HCT116 (cell line): ENCODE data around the gene CACNB3. TPM values are rescaled to one million over a fixed set of nuclear protein-coding genes. Genes with fewer than 3 reads are reported as not detected.

Source experiments
- ATAC-seq: fragments of 200-7000 bp; cut with Tn5 transposase; 2 replicates; pipeline ENCODE4 v1.9.1; 2020; ENCODE audit warnings: mild to moderate bottlenecking, moderate library complexity
- BruUV-seq: library from RNA; stranded (reverse); fragments of 400-500 nt; replicated peaks from 2 replicates; lab custom pipeline; 2021; lab: Mats Ljungman, UMichigan
- CTCF ChIA-PET: fragments of 300-600 bp; sonication (Branson Sonifier 250); formaldehyde crosslinking; loops from one replicate; lab custom pipeline; 2021; ENCODE audit warnings: antibody characterized with exemption; lab: Charles Lee
- POLR2A ChIA-PET: fragments of 300-600, 350-600 bp; sonication (Branson Sonifier 250); formaldehyde crosslinking; loops from one replicate; lab custom pipeline; 2021; ENCODE audit warnings: antibody characterized with exemption; lab: Charles Lee
- RAD21 ChIA-PET, 2 experiments: fragments of 300-600 bp; sonication (Branson Sonifier 250); formaldehyde crosslinking; loops; one replicate each; lab custom pipeline; 2023; ENCODE audit warnings: low total read pairs in 2 of 2; ENCODE audit not compliant: uncharacterized antibody in 2 of 2, unreplicated experiment in 2 of 2, low non-redundant PET in 1 of 2; lab: Charles Lee
- DNase-seq: peaks from one replicate; pipeline ENCODE4 v3.0.0-alpha.2; 2010; ENCODE audit warnings: low read depth, low spot score
- H2AFZ ChIP-seq: fragments of 200-600 bp; shearing (Covaris generic), sonication (generic); 2 replicates; pipeline ENCODE4 v1.6.1; 2017; ENCODE audit warnings: low read depth, mixed run types, mixed read lengths, antibody characterized with exemption, low read length; ENCODE audit not compliant: poor library complexity, severe bottlenecking
- H3K27ac ChIP-seq: 2 replicates; pipeline ENCODE4 v1.5.1; 2012; ENCODE audit warnings: low read depth, low read length
- H3K27me3 ChIP-seq: fragments of 200-600 bp; sonication (generic); 2 replicates; pipeline ENCODE4 v1.6.1; 2016; ENCODE audit warnings: mixed run types, low read length, mixed read lengths; ENCODE audit not compliant: insufficient read depth
- H3K36me3 ChIP-seq, 2 experiments: fragments of 200-500 bp in 1 of 2; fragments of 200-600 bp in 1 of 2; sonication (Bioruptor generic) in 1 of 2; sonication (generic) in 1 of 2; 2 replicates each; pipeline versions ENCODE4 v1.5.1 to v1.6.1; 2014 to 2016; ENCODE audit warnings: low read length in 2 of 2, inconsistent platforms in 1 of 2, mixed read lengths in 1 of 2, mixed run types in 1 of 2; ENCODE audit not compliant: insufficient read depth in 2 of 2, control insufficient read depth in 1 of 2
- H3K4me1 ChIP-seq, 2 experiments: fragments of 200-600 bp in 1 of 2; sonication (generic) in 1 of 2; 2 replicates each; pipeline versions ENCODE4 v1.5.1 to v1.6.1; 2012 to 2017; ENCODE audit warnings: low read length in 2 of 2, inconsistent platforms in 1 of 2, mild to moderate bottlenecking in 1 of 2, mixed read lengths in 1 of 2, mixed run types in 1 of 2, moderate library complexity in 1 of 2; ENCODE audit not compliant: insufficient read depth in 2 of 2, control insufficient read depth in 1 of 2
- H3K4me2 ChIP-seq: fragments of 200-600 bp; sonication (generic); 2 replicates; pipeline ENCODE4 v1.6.1; 2017; ENCODE audit warnings: mixed run types, low read length, mixed read lengths
- H3K4me3 ChIP-seq, 2 experiments: fragments of 200-600 bp in 1 of 2; sonication (generic) in 1 of 2; replicated peaks in 1 of 2; 2 replicates each; pipeline ENCODE4 v1.5.1; 2011 to 2016; ENCODE audit warnings: low read length in 2 of 2, control low read depth in 1 of 2, low read depth in 1 of 2, mild to moderate bottlenecking in 1 of 2, mixed read lengths in 1 of 2, mixed run types in 1 of 2
- H3K79me2 ChIP-seq: fragments of 200-600 bp; sonication (generic); 2 replicates; pipeline ENCODE4 v1.6.1; 2017; ENCODE audit warnings: mild to moderate bottlenecking, mixed run types, low read length, moderate library complexity, mixed read lengths; ENCODE audit not compliant: insufficient read depth
- H3K9ac ChIP-seq: fragments of 200-600 bp; sonication (generic); 2 replicates; pipeline ENCODE4 v1.6.1; 2016; ENCODE audit warnings: low read length, mixed read lengths
- H3K9me2 ChIP-seq: fragments of 200-600 bp; sonication (generic), shearing (Covaris generic); 2 replicates; pipeline ENCODE4 v1.6.1; 2017; ENCODE audit warnings: mixed run types, mild to moderate bottlenecking, moderate library complexity; ENCODE audit not compliant: insufficient read depth
- H3K9me3 ChIP-seq, 2 experiments: fragments of 200-500 bp in 1 of 2; fragments of 200-600 bp in 1 of 2; sonication (Bioruptor generic) in 1 of 2; sonication (generic) in 1 of 2; 2 replicates each; pipeline ENCODE4 v1.6.1; 2014 to 2017; ENCODE audit warnings: low read length in 2 of 2, mixed read lengths in 2 of 2, inconsistent platforms in 1 of 2, low read depth in 1 of 2, mild to moderate bottlenecking in 1 of 2, mixed run types in 1 of 2, moderate library complexity in 1 of 2; ENCODE audit not compliant: control insufficient read depth in 1 of 2, insufficient read depth in 1 of 2
- H4K20me1 ChIP-seq: fragments of 200-600 bp; sonication (generic), shearing (Covaris generic); 2 replicates; pipeline ENCODE4 v1.6.1; 2017; ENCODE audit warnings: mixed run types, mild to moderate bottlenecking, moderate library complexity; ENCODE audit not compliant: insufficient read depth
- CBX3 ChIP-seq: IDR thresholded peaks from 2 replicates; pipeline ENCODE4 v1.6.1; 2012; ENCODE audit warnings: low read depth
- CEBPB ChIP-seq: IDR thresholded peaks from 2 replicates; pipeline ENCODE4 v1.6.1; 2012; ENCODE audit warnings: low read depth
- CTCF ChIP-seq, 3 experiments: fragments of 200-600 bp in 1 of 3; sonication (generic) in 1 of 3; IDR thresholded peaks in 2 of 3; conservative IDR thresholded peaks in 1 of 3; 2 replicates each; pipeline ENCODE4 v1.5.1; 2012 to 2017; ENCODE audit warnings: low read depth in 2 of 3, low read length in 2 of 3, antibody characterized with exemption in 1 of 3, borderline replicate concordance in 1 of 3, control low read depth in 1 of 3, mild to moderate bottlenecking in 1 of 3, mixed read lengths in 1 of 3, mixed run types in 1 of 3, moderate library complexity in 1 of 3; ENCODE audit not compliant: insufficient read depth in 1 of 3
- EGR1 ChIP-seq: IDR thresholded peaks from 2 replicates; pipeline ENCODE4 v1.6.1; 2012; ENCODE audit warnings: low read depth
- EZH2 ChIP-seq: fragments of 200-600 bp; sonication (generic); IDR thresholded peaks from 2 replicates; pipeline ENCODE4 v1.6.1; 2017; ENCODE audit warnings: antibody characterized with exemption, mixed run types
- EZH2phosphoT487 ChIP-seq: fragments of 200-600 bp; IDR thresholded peaks from 2 replicates; pipeline ENCODE4 v1.6.1; 2018; ENCODE audit warnings: antibody characterized with exemption, borderline replicate concordance
- JUND ChIP-seq: IDR thresholded peaks from 2 replicates; pipeline ENCODE4 v1.6.1; 2012
- MAX ChIP-seq: IDR thresholded peaks from 2 replicates; pipeline ENCODE4 v1.6.1; 2012
- POLR2A ChIP-seq: IDR thresholded peaks from 2 replicates; pipeline ENCODE4 v1.7.0; 2011; ENCODE audit warnings: borderline replicate concordance; ENCODE audit not compliant: insufficient read depth, insufficient read length; ENCODE audit errors: extremely low read depth
- POLR2AphosphoS5 ChIP-seq: IDR thresholded peaks from 2 replicates; pipeline ENCODE4 v1.6.1; 2011; ENCODE audit warnings: mild to moderate bottlenecking, low read depth, low read length, moderate library complexity
- REST ChIP-seq: IDR thresholded peaks from 2 replicates; pipeline ENCODE4 v1.6.1; 2012; ENCODE audit warnings: low read depth
- SP1 ChIP-seq: IDR thresholded peaks from 2 replicates; pipeline ENCODE4 v1.6.1; 2012; ENCODE audit warnings: low read depth
- SRF ChIP-seq: IDR thresholded peaks from 2 replicates; pipeline ENCODE4 v1.6.1; 2012; ENCODE audit warnings: low read depth
- ZBTB33 ChIP-seq: IDR thresholded peaks from 2 replicates; pipeline ENCODE4 v1.6.1; 2011; ENCODE audit warnings: mild to moderate bottlenecking, low read length, moderate library complexity; ENCODE audit not compliant: insufficient replicate concordance; ENCODE audit errors: extremely low read depth
- intact Hi-C: fragments of 100-400 bp; cut with micrococcal nuclease; formaldehyde crosslinking; loops from 2 replicates; pipeline ENCODE4 v1.10.0; 2022
- total RNA-seq: library from RNA; stranded (reverse); gene quantifications from one replicate; pipeline ENCODE4 v1.2.1, GENCODE V29; 2021; ENCODE audit not compliant: unreplicated experiment

CACNB3 gene
- total RNA-seq, 1 experiment from 2014 or later = 22.0 TPM

- no peaks in the 10 kb centered on the region for H3K9me3 ChIP-seq
- BruUV-seq = no TSS peak
- H3K36me3 ChIP-seq = no peaks in the 10 kb centered on the region
- TF ChIP-seq SP1 (no peak), REST (no peak), CTCF (IDR thresholded peaks at IDR 0.05 in 2 of 3, conservative IDR thresholded peaks at IDR 0.05 in 1 of 3; ENCODE audit: borderline replicate concordance in 1 of 3, insufficient read depth in 1 of 3, low read depth in 2 of 3, low read length in 2 of 3) (no peak), MAX (no peak), POLR2A (no peak), JUND (no peak), EZH2phosphoT487 (no peak), EGR1 (no peak), POLR2AphosphoS5 (no peak), CBX3 (no peak), ZBTB33 (no peak), SRF (no peak), EZH2 (no peak), CEBPB (no peak)
- POLR2A ChIA-PET = no interaction called here
- RAD21 ChIA-PET = no interaction called here
- no peaks in the 10 kb centered on the region for H4K20me1 ChIP-seq
- peaks cover 2 to 4% of the 10 kb centered on the region in 2 experiments; a peak in 3 of 4 replicates for H3K4me1 ChIP-seq
- H3K4me2 ChIP-seq = no peak overlapping the region
- DNase-seq (no peak), ATAC-seq (no peak)
- intact Hi-C loops = no loop called here
- H3K9ac ChIP-seq = no peak overlapping the region
- H3K27ac ChIP-seq = no peak overlapping the region
- no peaks in the 10 kb centered on the region for H3K9me2 ChIP-seq
- CTCF ChIA-PET = interaction anchor here (0.6 kb wide), 1 partner anchor 14 kb away, joined by 3 read pairs; no protein-coding TSS in a partner anchor
- no peaks in the 10 kb centered on the region for H3K27me3 ChIP-seq
- H3K4me3 ChIP-seq = no peak overlapping the region
- no peak overlapping the region for H2AFZ ChIP-seq
- H3K79me2 ChIP-seq = no peaks in the 10 kb centered on the region
Measured at GRCh38 chr12:48800971-48801370, 17.3 kb upstream of the CACNB3 start.
